Upper lobe of right lung (tissue), 1 donor: ENCODE measurements around the gene CYB561A3. TPM values are rescaled to one million over a fixed set of nuclear protein-coding genes. Genes with fewer than 3 reads are reported as not detected.

Source experiments
- ATAC-seq: fragments of 200-7000 bp; cut with Tn5 transposase; one replicate; pipeline ENCODE4 v1.9.1; 2020; ENCODE audit warnings: mild to moderate bottlenecking, moderate library complexity
- DNase-seq: peaks from one replicate; pipeline ENCODE4 v3.0.0-alpha.2; 2020
- H3K27ac ChIP-seq: fragments of 200-600 bp; one replicate; pipeline ENCODE4 v1.8.0; 2022
- H3K27me3 ChIP-seq: fragments of 200-600 bp; one replicate; pipeline ENCODE4 v1.8.0; 2022; ENCODE audit warnings: mild to moderate bottlenecking
- H3K36me3 ChIP-seq: fragments of 200-600 bp; one replicate; pipeline ENCODE4 v1.8.0; 2022
- H3K4me1 ChIP-seq: fragments of 200-600 bp; one replicate; pipeline ENCODE4 v1.8.0; 2022
- H3K4me3 ChIP-seq: fragments of 200-600 bp; one replicate; pipeline ENCODE4 v1.8.0; 2022; ENCODE audit warnings: mild to moderate bottlenecking
- H3K9me3 ChIP-seq: fragments of 200-600 bp; one replicate; pipeline ENCODE4 v1.8.0; 2022
- intact Hi-C: fragments of 100-400 bp; cut with DNase I; formaldehyde crosslinking; loops from one replicate; pipeline ENCODE4 v1.11.0; 2022
- total RNA-seq: library from RNA; stranded (reverse); fragmentation: NEBNext Ultra II Directional; extraction: Animal tissue kit (Norgen Biotek cat#: 25700); gene quantifications from one replicate; pipeline ENCODE4 v1.2.1, GENCODE V29; 2021
- TF ChIP-seq, protein P1 (sequence below): fragments of 200-600 bp; IDR thresholded peaks from one replicate; pipeline ENCODE4 v1.8.0; 2022; ENCODE audit warnings: antibody characterized with exemption
- donor health status: DM: no; HTN: yes; CAD: no; lungs with severe emphysema.

CYB561A3 gene
- total RNA-seq, 1 donor from 2014 or later = 50.3 TPM

DNA sequence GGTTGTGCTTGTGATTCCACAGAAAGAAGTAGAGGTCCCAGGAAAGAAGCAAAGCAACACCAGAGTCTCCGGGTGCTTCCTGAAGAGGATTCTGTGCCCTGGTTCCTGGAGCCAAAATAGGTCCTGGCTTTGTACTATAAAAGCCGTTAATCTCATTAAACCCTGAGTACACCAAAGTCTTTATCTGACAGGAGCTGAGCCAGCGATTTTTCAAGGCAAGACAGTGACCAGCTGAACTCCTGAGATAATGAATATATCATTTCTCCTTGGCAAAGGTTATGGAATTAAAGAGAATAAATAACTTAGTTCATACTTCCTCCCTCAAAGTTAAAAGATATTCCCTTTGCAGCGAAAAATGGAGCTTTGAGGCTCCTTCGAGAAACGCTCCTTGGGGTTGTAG is 5.7 kb upstream of the CYB561A3 start:
- Histone ChIP-seq H3K27ac (no peak overlapping the region), H3K4me3 (no peak overlapping the region), H3K36me3 (peaks cover 66% of the 10 kb centered on the region), H3K9me3 (no peaks in the 10 kb centered on the region), H3K4me1 (peaks cover 28% of the 10 kb centered on the region), H3K27me3 (no peaks in the 10 kb centered on the region)
- ATAC-seq = no peak
- intact Hi-C loops = no loop called here
- TF ChIP-seq, protein P1, sequence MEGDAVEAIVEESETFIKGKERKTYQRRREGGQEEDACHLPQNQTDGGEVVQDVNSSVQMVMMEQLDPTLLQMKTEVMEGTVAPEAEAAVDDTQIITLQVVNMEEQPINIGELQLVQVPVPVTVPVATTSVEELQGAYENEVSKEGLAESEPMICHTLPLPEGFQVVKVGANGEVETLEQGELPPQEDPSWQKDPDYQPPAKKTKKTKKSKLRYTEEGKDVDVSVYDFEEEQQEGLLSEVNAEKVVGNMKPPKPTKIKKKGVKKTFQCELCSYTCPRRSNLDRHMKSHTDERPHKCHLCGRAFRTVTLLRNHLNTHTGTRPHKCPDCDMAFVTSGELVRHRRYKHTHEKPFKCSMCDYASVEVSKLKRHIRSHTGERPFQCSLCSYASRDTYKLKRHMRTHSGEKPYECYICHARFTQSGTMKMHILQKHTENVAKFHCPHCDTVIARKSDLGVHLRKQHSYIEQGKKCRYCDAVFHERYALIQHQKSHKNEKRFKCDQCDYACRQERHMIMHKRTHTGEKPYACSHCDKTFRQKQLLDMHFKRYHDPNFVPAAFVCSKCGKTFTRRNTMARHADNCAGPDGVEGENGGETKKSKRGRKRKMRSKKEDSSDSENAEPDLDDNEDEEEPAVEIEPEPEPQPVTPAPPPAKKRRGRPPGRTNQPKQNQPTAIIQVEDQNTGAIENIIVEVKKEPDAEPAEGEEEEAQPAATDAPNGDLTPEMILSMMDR = no peak
- no peak for DNase-seq

DNA sequence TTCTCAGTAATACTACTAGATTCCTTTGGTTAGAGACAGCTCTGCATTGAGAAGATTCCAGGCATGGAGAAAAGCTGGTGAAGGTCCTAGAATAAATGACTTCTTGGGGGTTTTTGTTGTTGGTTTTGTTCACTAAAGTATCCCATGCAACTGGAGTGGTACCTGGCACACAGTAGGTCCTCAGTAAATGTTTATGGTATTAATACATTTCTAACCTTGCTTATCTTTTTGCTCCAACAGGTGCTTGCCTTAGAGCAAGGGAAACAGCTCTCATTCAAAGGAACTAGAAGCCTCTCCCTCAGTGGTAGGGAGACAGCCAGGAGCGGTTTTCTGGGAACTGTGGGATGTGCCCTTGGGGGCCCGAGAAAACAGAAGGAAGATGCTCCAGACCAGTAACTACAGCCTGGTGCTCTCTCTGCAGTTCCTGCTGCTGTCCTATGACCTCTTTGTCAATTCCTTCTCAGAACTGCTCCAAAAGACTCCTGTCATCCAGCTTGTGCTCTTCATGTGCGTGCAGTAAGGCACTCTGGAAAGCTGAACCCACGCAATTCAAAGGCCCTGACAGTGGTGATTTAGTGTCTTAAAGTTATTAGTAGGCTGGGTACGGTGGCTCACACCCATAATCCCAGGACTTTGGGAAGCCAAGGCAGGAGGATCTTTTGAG is 2.5 kb upstream of the CYB561A3 start:
- H3K27me3 ChIP-seq = no peaks in the 10 kb centered on the region
- peaks cover 54% of the 10 kb centered on the region for H3K36me3 ChIP-seq
- TF ChIP-seq, protein P1 = no peak
- ATAC-seq = no peak
- H3K27ac ChIP-seq = no peak overlapping the region
- intact Hi-C loops = no loop called here
- H3K4me1 ChIP-seq = peaks cover 30% of the 10 kb centered on the region
- DNase-seq = no peak
- H3K4me3 ChIP-seq = peak overlapping the region; percentile 83
- no peaks in the 10 kb centered on the region for H3K9me3 ChIP-seq

DNA sequence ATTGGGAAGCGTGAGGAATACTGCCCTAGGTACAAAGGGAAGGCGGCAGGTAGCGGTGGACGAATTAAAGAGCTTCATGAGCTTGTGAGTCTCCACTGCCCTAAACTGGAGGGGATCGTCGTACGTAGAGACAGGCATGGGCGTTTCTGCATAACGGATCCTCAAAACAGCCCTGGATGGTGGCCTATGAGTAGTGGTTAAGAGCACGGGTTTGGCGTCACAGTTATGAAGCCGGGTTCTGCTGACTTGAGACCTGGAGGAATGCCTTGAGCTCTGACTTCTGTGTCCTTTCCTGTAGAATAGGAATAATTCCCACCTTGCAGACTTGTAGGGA is 827 bp upstream of the CYB561A3 start:
- TF ChIP-seq, protein P1 = no peak
- H3K9me3 ChIP-seq = no peaks in the 10 kb centered on the region
- peak overlapping the region; percentile 83 for H3K4me3 ChIP-seq
- H3K36me3 ChIP-seq = peaks cover 38% of the 10 kb centered on the region
- intact Hi-C loops = no loop called here
- ATAC-seq = peak; percentile 6
- peaks cover 36% of the 10 kb centered on the region for H3K4me1 ChIP-seq
- peak overlapping the region; percentile 99 for H3K27ac ChIP-seq
- H3K27me3 ChIP-seq = no peaks in the 10 kb centered on the region
- no peak for DNase-seq

DNA sequence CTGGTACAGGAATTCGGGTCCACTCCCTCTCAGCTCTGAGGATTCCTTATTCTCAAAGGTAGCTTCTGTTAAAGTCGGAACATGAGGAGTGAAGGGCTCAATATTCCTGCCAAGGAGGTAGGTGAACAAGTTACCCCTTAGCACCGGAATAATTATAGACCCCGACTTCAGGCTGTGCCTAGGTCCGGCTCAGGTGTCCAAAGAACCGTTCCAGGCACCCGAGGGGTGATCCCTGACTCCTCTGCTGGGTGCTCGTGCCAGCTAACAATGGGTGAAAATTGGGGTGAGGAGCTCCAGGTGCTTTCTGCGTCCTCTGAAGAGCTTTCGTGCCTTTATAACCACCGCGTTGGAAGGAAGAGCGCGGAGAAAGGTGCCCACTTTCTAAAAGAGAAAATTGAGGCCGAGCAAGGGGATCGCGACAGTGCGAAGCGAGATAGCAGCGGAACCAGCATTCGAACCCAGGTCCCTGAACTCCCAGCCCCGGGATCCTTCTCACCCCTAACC is 393 bp downstream of the CYB561A3 start:
- DNase-seq (no peak), ATAC-seq (no peak)
- Histone ChIP-seq H3K36me3 (peaks cover 25% of the 10 kb centered on the region), H3K4me3 (peak overlapping the region; percentile 83), H3K4me1 (peaks cover 47% of the 10 kb centered on the region), H3K9me3 (no peaks in the 10 kb centered on the region), H3K27ac (peak overlapping the region; percentile 99), H3K27me3 (no peaks in the 10 kb centered on the region)
- intact Hi-C loops = no loop called here
- TF ChIP-seq, protein P1 = no peak

DNA sequence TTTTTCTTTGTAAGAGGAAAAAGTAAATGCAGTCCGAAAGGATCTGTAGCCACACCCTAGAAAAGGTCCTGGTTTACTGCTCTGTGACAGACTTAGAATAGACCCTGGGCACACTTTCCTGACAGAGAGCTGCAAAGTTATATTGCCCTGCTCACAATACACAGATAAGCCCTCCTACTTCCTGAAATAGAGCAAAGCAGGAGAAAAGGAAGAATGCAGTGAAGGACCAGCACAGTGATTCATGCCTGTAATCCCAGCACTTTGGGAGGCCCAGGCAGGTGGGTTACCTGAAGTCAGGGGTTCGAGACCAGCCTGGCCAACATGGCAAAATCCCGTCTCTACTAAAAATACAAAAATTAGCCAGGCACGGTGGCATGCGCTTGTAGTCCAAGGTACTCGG is 2.2 kb downstream of the CYB561A3 start:
- no peak overlapping the region for H3K27ac ChIP-seq
- no peaks in the 10 kb centered on the region for H3K9me3 ChIP-seq
- H3K27me3 ChIP-seq = no peaks in the 10 kb centered on the region
- H3K4me1 ChIP-seq = peaks cover 47% of the 10 kb centered on the region
- ATAC-seq = no peak
- intact Hi-C loops = no loop called here
- TF ChIP-seq, protein P1 = no peak
- H3K36me3 ChIP-seq = peaks cover 8% of the 10 kb centered on the region
- no peak overlapping the region for H3K4me3 ChIP-seq
- no peak for DNase-seq
